ENCODE results near the gene SOX2.
"Not testable (repeated sequence)": the region's sequence is repeated elsewhere in the genome, so short reads cannot be mapped to it uniquely, and the experiment has no call there.

SOX2 gene

DNA sequence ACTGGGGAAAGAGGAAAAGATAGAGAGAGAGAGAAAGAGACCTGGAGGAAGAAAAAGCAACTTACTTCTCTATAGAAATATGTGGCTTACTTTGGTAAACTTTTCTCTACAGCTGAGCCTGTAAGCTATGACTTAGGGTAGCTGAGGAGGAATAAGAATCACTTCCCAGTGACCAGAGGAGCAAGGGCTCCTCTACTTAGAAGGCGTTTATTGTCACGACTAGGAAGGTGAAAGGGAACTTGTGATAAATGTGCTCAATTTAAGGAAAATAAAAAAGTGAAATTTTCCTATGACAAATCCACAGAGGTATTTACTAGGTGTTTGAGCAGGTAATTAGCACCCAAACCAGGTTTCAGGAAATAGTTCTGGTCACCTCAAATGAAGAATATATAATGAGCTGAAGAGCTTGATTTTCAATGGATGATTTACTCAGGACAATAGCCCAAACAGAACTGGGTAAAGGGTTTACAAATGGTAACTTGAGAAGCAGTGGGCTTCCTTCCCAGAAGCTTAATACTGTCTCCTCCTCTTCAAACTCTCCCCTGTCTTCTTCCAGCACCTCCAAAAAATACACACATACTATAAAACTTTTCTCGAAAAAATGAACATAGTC, 46.1 kb downstream of the SOX2 start:
- no peak for DNase-seq (ENCODE audit: low spot score)

GRCh38 chr3:181761906-181762305, 50.2 kb downstream of the SOX2 start:
- no peak for DNase-seq (ENCODE audit: low spot score)

DNA sequence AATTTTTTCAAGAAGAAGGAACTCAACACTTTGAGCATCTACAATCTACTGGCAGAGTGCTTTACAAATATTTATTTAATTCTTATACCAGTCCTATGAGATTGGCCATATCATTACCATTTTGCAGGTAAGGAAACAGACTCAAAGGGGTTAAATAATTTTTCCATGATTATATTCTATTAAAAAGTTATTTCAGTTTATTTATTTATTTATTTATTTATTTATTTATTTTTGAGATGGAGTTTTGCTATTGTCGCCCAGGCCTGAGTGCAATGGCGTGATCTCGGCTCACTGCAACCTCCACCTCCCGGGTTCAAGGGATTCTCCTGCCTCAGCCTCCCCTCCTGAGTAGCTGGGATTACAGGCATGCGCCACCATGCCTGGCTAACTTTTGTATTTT, 52.3 kb downstream of the SOX2 start:
- not testable (repeated sequence) for DNase-seq (ENCODE audit: low spot score)

Data from globus pallidus (tissue), 1 donor.